Memory B cell (primary cell): ENCODE data around the gene PLD1.
"Not testable (repeated sequence)": the region's sequence is repeated elsewhere in the genome, so short reads cannot be mapped to it uniquely, and the experiment has no call there.

Source experiments
- ATAC-seq: fragments of 150-1000 bp; cut with Tn5 transposase; 2 replicates; pipeline ENCODE4 v1.10.0; 2021; ENCODE audit warnings: low read depth, mild to moderate bottlenecking, moderate library complexity
- DNase-seq, 2 donors: peaks; one replicate each; pipeline ENCODE4 v3.0.0; 2022; ENCODE audit warnings: low spot score in 2 of 2
- H3K27ac Mint-ChIP-seq: one replicate; pipeline ENCODE4 v1.8.0; 2022; ENCODE audit warnings: mild to moderate bottlenecking, moderate library complexity, mixed read lengths
- H3K27me3 Mint-ChIP-seq: one replicate; pipeline ENCODE4 v1.8.0; 2022; ENCODE audit warnings: mixed read lengths
- H3K36me3 Mint-ChIP-seq: one replicate; pipeline ENCODE4 v1.8.0; 2022; ENCODE audit warnings: mild to moderate bottlenecking, mixed read lengths
- H3K4me1 Mint-ChIP-seq: one replicate; pipeline ENCODE4 v1.8.0; 2022; ENCODE audit warnings: mixed read lengths
- H3K4me3 Mint-ChIP-seq: one replicate; pipeline ENCODE4 v1.8.0; 2022; ENCODE audit warnings: mild to moderate bottlenecking, moderate library complexity, mixed read lengths
- H3K9me3 Mint-ChIP-seq: one replicate; pipeline ENCODE4 v1.8.0; 2022; ENCODE audit warnings: mixed read lengths

Gene PLD1

GRCh38 chr3:171652932-171653331 is 157.4 kb downstream of the PLD1 start:
- ATAC-seq (no peak), DNase-seq (no peak)
- Mint-ChIP-seq H3K4me3 (no peak overlapping the region), H3K9me3 (peaks cover 2% of the 10 kb centered on the region), H3K4me1 (peaks cover 2% of the 10 kb centered on the region), H3K36me3 (no peaks in the 10 kb centered on the region), H3K27me3 (peaks cover 4% of the 10 kb centered on the region), H3K27ac (no peak overlapping the region)

DNA sequence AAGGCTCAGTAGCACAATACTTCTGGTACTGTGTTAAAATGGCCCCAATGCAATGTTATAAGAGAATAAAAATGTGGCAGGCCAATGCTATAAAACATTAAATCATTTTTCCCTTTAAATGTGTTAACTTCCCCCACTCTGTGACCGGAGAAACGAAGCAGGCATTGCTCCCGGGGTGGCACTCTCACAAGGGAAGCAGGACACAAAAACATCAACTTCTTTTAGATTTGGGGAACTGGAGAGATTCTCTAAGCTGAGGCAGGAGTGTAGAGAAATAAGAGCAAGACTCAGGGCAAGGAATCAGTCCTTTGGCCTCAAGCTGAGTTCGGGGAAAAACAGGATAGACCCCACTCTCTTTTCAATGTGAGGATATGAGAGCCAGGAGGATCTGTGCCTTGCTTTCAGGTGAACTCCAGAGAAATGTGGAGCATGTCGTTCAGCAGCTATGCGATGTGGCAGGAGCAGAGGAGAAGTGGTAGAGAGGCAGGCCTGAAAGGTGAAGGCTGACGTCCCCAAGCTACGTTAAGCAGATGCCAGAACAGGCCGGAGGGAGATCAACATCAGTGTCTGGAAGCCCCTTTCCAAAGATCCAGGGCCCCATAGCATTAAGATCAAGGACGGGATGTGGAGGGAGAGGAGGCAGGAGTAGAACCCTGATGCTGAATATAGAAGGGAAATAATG is 160.2 kb downstream of the PLD1 start:
- ATAC-seq (no peak), DNase-seq (no peak)
- Mint-ChIP-seq H3K9me3 (peaks cover 2% of the 10 kb centered on the region), H3K4me1 (peaks cover 2% of the 10 kb centered on the region), H3K27me3 (peaks cover 4% of the 10 kb centered on the region), H3K36me3 (no peaks in the 10 kb centered on the region), H3K4me3 (no peak overlapping the region), H3K27ac (peak overlapping the region; percentile 8)

DNA sequence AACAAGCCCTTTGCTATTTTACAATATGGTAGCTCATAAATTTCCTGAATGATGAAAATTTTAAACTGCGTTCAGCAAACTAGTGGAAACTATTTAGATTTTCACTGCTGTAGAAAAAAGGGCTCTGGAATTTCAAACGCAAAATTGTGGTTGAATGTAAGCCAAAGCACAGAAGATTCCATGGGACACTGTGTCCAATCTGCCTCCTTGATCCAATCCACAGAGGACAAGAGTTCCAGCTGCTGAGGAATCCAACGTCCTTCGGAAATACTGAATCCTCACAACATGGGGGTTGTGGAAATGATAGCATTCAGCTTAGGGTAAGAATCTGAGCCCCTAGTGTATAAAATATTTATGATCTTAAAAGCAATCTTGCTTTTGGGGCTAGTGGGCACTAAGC is 161.0 kb downstream of the PLD1 start:
- peaks cover 2% of the 10 kb centered on the region for H3K9me3 Mint-ChIP-seq
- no peaks in the 10 kb centered on the region for H3K36me3 Mint-ChIP-seq
- no peak for ATAC-seq
- H3K4me1 Mint-ChIP-seq, result peaks cover 2% of the 10 kb centered on the region
- no peak for DNase-seq
- peaks cover 4% of the 10 kb centered on the region for H3K27me3 Mint-ChIP-seq
- H3K27ac Mint-ChIP-seq, result no peak overlapping the region
- H3K4me3 Mint-ChIP-seq, result no peak overlapping the region

DNA sequence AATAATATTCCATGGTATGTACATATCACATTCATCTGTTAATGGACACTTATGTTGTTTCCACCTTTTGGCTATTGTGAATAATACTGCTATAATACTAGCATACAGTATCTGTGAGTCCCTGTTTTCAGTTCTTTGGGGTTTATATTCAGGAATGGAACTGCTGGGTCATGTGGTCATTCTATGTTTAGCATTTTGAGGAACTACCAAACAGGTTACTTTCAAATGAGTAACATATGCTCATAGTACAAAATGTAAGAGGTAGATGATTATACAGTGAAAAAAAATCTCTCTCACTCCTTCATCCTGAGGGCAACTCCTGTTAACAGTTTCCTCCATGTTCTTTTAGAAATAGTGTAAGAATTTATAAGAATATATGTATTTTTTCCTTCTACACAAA is 162.2 kb downstream of the PLD1 start:
- peaks cover 2% of the 10 kb centered on the region for H3K4me1 Mint-ChIP-seq
- DNase-seq, result no peak
- H3K36me3 Mint-ChIP-seq, result no peaks in the 10 kb centered on the region
- peaks cover 2% of the 10 kb centered on the region for H3K9me3 Mint-ChIP-seq
- H3K4me3 Mint-ChIP-seq, result no peak overlapping the region
- no peak overlapping the region for H3K27ac Mint-ChIP-seq
- peaks cover 4% of the 10 kb centered on the region for H3K27me3 Mint-ChIP-seq
- ATAC-seq, result no peak

GRCh38 chr3:171646357-171647133 is 163.7 kb downstream of the PLD1 start:
- Mint-ChIP-seq H3K27me3 (peaks cover 6% of the 10 kb centered on the region), H3K4me1 (peaks cover 2% of the 10 kb centered on the region), H3K4me3 (no peak overlapping the region), H3K9me3 (peaks cover 2% of the 10 kb centered on the region), H3K36me3 (no peaks in the 10 kb centered on the region), H3K27ac (no peak overlapping the region)
- DNase-seq (no peak), ATAC-seq (no peak)

- H3K4me3 Mint-ChIP-seq, result no peak overlapping the region
- no peaks in the 10 kb centered on the region for H3K36me3 Mint-ChIP-seq
- H3K27me3 Mint-ChIP-seq, result peaks cover 4% of the 10 kb centered on the region
- H3K27ac Mint-ChIP-seq, result no peak overlapping the region
- DNase-seq (no peak), ATAC-seq (no peak)
- no peaks in the 10 kb centered on the region for H3K9me3 Mint-ChIP-seq
- H3K4me1 Mint-ChIP-seq, result no peaks in the 10 kb centered on the region
Observed at GRCh38 chr3:171644681-171645080, 165.6 kb downstream of the PLD1 start.

DNA sequence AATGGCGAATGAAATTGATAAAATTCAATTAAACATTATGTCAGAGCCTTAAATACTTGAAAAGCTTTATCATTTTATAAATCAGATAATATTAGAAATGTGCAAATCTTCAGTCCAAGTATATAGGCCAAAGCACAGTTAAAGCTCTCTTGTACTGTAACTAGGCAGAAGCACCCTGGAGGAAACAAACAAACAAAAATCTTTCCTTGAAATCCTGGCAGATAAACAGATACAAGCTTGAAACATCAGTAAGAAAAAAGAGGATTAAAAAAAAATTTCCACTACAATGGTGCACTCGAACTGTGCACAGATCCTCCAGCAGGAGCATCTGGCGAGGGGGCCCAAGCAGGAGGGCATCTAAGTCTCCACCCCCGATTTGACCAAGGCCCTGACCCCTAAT is 166.6 kb downstream of the PLD1 start:
- Mint-ChIP-seq H3K27ac (no peak overlapping the region), H3K36me3 (no peaks in the 10 kb centered on the region), H3K27me3 (peaks cover 4% of the 10 kb centered on the region), H3K4me1 (no peaks in the 10 kb centered on the region), H3K4me3 (no peak overlapping the region), H3K9me3 (no peaks in the 10 kb centered on the region)
- ATAC-seq (no peak), DNase-seq (no peak)

DNA sequence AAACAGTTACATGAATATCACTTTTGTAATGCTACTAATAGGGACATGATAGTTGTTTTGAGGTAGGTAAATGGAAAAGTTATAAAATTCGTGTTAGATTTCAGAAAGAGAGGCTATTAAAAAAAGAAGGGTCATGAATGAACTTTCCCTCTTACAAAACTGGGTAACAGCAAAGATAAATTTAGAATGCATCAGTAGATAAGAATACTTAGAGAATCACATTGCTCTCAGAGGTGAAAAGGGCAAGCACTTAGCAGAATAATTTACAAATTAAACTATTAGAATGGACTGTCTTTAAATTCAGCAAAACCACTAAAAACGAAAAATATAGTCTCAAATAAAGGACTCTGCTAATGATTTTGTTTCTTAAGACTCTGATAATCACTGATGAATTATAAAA is 167.2 kb downstream of the PLD1 start:
- H3K4me3 Mint-ChIP-seq, result no peak overlapping the region

DNA sequence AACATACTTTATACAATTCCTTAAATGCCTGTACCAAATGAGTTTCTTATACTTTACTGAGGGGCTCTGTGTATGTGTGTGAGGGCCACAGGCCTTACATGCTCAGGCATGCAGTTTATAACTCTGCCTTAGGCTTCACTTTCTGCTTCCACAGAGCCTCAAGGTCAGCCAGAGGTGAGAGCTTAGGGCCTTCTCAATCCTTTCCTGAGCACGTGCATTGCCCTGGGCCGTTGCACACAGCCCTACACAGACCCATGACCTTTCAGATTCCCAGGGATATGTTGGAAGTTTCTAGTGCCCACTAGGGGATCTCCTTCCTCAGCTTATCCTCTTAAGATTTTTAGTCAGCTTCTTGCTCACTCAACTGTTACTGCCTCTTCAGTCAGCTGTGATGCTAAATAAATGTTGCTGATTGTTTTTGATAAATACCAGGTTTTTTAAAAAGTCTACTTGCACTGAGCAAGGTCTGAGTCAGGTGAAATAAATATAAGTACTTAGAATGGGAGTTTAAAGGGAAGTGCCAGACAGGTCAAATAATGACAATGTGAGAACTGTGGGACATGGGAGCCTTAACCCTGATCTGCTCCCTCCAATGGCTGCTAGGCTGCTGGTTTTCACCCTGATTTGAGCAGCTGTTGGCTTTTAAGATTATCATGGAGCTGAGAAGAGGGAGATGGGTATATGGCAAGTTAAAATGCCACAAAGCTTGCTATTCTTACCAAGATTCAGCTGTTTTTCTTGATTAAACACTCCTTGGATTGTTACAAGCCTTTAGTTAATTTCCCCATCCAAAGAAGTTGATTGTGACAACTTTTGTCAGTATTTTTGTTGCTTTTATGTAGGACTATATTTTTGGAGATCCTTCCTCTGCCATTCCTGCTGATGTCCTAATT is 169.5 kb downstream of the PLD1 start:
- Mint-ChIP-seq H3K9me3 (no peaks in the 10 kb centered on the region), H3K36me3 (no peaks in the 10 kb centered on the region), H3K4me3 (no peak overlapping the region), H3K27me3 (peaks cover 4% of the 10 kb centered on the region), H3K4me1 (no peaks in the 10 kb centered on the region), H3K27ac (no peak overlapping the region)
- ATAC-seq (no peak), DNase-seq (no peak)

More for the DNA sequence above, 167.2 kb downstream of the PLD1 start:
- H3K36me3 Mint-ChIP-seq, result no peaks in the 10 kb centered on the region
- no peak for ATAC-seq
- H3K27me3 Mint-ChIP-seq, result peaks cover 4% of the 10 kb centered on the region
- no peak overlapping the region for H3K27ac Mint-ChIP-seq
- no peaks in the 10 kb centered on the region for H3K4me1 Mint-ChIP-seq
- DNase-seq, result no peak
- H3K9me3 Mint-ChIP-seq, result no peaks in the 10 kb centered on the region

GRCh38 chr3:171636666-171637065 is 173.6 kb downstream of the PLD1 start:
- Mint-ChIP-seq H3K27me3 (peaks cover 3% of the 10 kb centered on the region), H3K9me3 (no peaks in the 10 kb centered on the region), H3K4me3 (no peak overlapping the region), H3K4me1 (no peaks in the 10 kb centered on the region), H3K27ac (no peak overlapping the region), H3K36me3 (no peaks in the 10 kb centered on the region)
- no peak for ATAC-seq
- DNase-seq, result no peak

GRCh38 chr3:171632766-171633165 is 177.5 kb downstream of the PLD1 start:
- ATAC-seq (no peak), DNase-seq (no peak)
- Mint-ChIP-seq H3K4me1 (no peaks in the 10 kb centered on the region), H3K36me3 (no peaks in the 10 kb centered on the region), H3K9me3 (no peaks in the 10 kb centered on the region), H3K27me3 (no peaks in the 10 kb centered on the region), H3K27ac (no peak overlapping the region), H3K4me3 (no peak overlapping the region)

- H3K4me1 Mint-ChIP-seq, H3K36me3 Mint-ChIP-seq: not testable (repeated sequence)
Observed at GRCh38 chr3:171626799-171627198, 183.5 kb downstream of the PLD1 start.

DNA sequence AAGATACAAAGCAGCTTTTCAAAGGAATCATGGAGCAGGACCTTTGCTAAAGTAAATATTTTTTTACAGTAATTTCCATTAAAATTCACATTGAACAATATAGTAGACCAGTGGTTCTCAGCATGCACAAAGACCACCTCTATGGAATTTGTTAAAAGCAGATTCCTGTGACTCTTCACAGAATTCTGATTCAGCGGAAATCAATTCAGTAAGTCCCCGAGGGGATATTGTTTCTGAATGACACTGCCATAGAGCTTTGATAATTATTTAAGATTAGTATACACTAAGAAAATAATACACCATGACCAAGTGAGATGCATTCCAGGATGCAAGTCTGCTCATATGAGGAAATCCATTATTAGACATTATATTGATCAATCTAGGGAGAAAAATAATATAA is 188.2 kb downstream of the PLD1 start:
- no peak for DNase-seq
- Mint-ChIP-seq H3K36me3 (no peaks in the 10 kb centered on the region), H3K27me3 (peaks cover 3% of the 10 kb centered on the region), H3K27ac (no peak overlapping the region), H3K4me1 (no peaks in the 10 kb centered on the region), H3K4me3 (no peak overlapping the region), H3K9me3 (peaks cover 3% of the 10 kb centered on the region)
- no peak for ATAC-seq

More at GRCh38 chr3:171626799-171627198, 183.5 kb downstream of the PLD1 start:
- not testable (repeated sequence) for H3K4me3 Mint-ChIP-seq, DNase-seq, H3K27ac Mint-ChIP-seq, H3K9me3 Mint-ChIP-seq, ATAC-seq, H3K27me3 Mint-ChIP-seq

DNA sequence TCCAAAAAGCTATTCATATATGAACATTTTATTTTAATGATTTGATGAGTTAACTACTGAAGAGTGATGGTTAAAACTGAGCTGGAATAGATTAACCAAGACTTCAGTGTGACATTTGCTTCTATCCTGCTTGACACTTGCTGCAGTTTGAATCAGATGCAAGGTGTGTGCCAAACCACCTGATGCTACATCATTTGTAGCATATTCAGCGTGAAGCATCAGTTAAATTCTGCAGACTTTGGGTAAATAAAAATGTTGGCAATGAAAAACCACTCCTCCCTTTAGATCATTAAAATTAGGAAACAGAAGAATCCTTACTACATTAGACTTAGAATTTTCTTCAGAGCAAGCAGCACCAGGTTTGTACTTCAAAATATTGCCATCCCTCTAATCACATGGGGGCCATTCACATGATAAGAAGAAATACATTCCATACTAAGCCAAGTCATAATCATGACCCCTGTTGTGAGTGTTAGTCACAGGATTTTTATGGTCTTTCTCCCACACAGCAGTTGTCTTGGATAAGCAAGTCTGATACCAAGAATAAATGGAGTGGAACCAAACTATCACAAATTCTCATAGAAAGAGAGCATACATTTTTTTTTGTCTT is 189.4 kb downstream of the PLD1 start:
- no peaks in the 10 kb centered on the region for H3K36me3 Mint-ChIP-seq
- peaks cover 6% of the 10 kb centered on the region for H3K27me3 Mint-ChIP-seq
- peaks cover 3% of the 10 kb centered on the region for H3K9me3 Mint-ChIP-seq
- ATAC-seq, result no peak
- H3K4me3 Mint-ChIP-seq, result no peak overlapping the region
- H3K27ac Mint-ChIP-seq, result no peak overlapping the region
- no peaks in the 10 kb centered on the region for H3K4me1 Mint-ChIP-seq
- no peak for DNase-seq
